HEK293T (cell line): ENCODE data around the gene FBXL13.
"Not testable (repeated sequence)": the region's sequence is repeated elsewhere in the genome, so short reads cannot be mapped to it uniquely, and the experiment has no call there.

Experiments
- CTCF ChIA-PET: fragments of 350-600 bp; formaldehyde crosslinking; extraction: SDS; loops from one replicate; lab custom pipeline; 2021; ENCODE audit warnings: antibody characterized with exemption, inconsistent platforms; lab: Yijun Ruan, JAX
- POLR2A ChIA-PET: fragments of 350-600 bp; formaldehyde crosslinking; extraction: SDS; loops from one replicate; lab custom pipeline; 2020; ENCODE audit warnings: antibody characterized with exemption, inconsistent platforms; lab: Yijun Ruan, JAX
- DNase-seq: peaks from one replicate; pipeline ENCODE4 v3.0.0; 2012; ENCODE audit warnings: mixed read lengths; ENCODE audit errors: extremely low spot score
- ARNT ChIP-seq: fragments of 450-650 bp; IDR thresholded peaks from 2 replicates; pipeline ENCODE4 v1.6.1; 2017; ENCODE audit warnings: mild to moderate bottlenecking
- BHLHE40 ChIP-seq: fragments of 450-650 bp; IDR thresholded peaks from 2 replicates; pipeline ENCODE4 v1.6.1; 2016; ENCODE audit warnings: mild to moderate bottlenecking, moderate library complexity, borderline replicate concordance
- CTBP1 ChIP-seq: fragments of 450-650 bp; IDR thresholded peaks from 2 replicates; pipeline ENCODE4 v1.6.1; 2016; ENCODE audit warnings: borderline replicate concordance
- ELF4 ChIP-seq: fragments of 450-650 bp; IDR thresholded peaks from 2 replicates; pipeline ENCODE4 v1.6.1; 2017; ENCODE audit warnings: antibody characterized with exemption
- FOXA1 ChIP-seq: fragments of 450-650 bp; IDR thresholded peaks from 2 replicates; pipeline ENCODE4 v1.6.1; 2016; ENCODE audit warnings: mild to moderate bottlenecking
- FOXK2 ChIP-seq: fragments of 450-650 bp; IDR thresholded peaks from 2 replicates; pipeline ENCODE4 v1.6.1; 2016; ENCODE audit warnings: mild to moderate bottlenecking
- FOXM1 ChIP-seq: fragments of 450-650 bp; IDR thresholded peaks from 2 replicates; pipeline ENCODE4 v1.6.1; 2017; ENCODE audit warnings: mild to moderate bottlenecking, borderline replicate concordance
- HDGF ChIP-seq: fragments of 450-650 bp; IDR thresholded peaks from 2 replicates; pipeline ENCODE4 v1.6.1; 2017; ENCODE audit warnings: antibody characterized with exemption, borderline replicate concordance
- L3MBTL2 ChIP-seq: fragments of 450-650 bp; conservative IDR thresholded peaks from 2 replicates; pipeline ENCODE4 v1.6.1; 2016; ENCODE audit warnings: mild to moderate bottlenecking
- LEF1 ChIP-seq: fragments of 450-650 bp; IDR thresholded peaks from 2 replicates; pipeline ENCODE4 v1.6.1; 2017; ENCODE audit warnings: mild to moderate bottlenecking, borderline replicate concordance
- NFRKB ChIP-seq: fragments of 450-650 bp; IDR thresholded peaks from 2 replicates; pipeline ENCODE4 v1.6.1; 2016; ENCODE audit warnings: mild to moderate bottlenecking, moderate library complexity
- PKNOX1 ChIP-seq: fragments of 450-650 bp; IDR thresholded peaks from 2 replicates; pipeline ENCODE4 v1.6.1; 2016
- SP1 ChIP-seq: fragments of 450-650 bp; IDR thresholded peaks from 2 replicates; pipeline ENCODE4 v1.6.1; 2017
- SUZ12 ChIP-seq: fragments of 450-650 bp; IDR thresholded peaks from 2 replicates; pipeline ENCODE4 v1.6.1; 2016; ENCODE audit warnings: mild to moderate bottlenecking
- TARDBP ChIP-seq: fragments of 450-650 bp; IDR thresholded peaks from 2 replicates; pipeline ENCODE4 v1.6.1; 2016
- ZNF384 ChIP-seq: fragments of 450-650 bp; IDR thresholded peaks from 2 replicates; pipeline ENCODE4 v1.6.1; 2016

FBXL13 gene

GRCh38 chr7:102914585-102914984 lies 160.0 kb downstream of the FBXL13 start:
- TF ChIP-seq LEF1 (no peak), FOXA1 (no peak), ARNT (no peak), SUZ12 (no peak), FOXK2 (no peak), NFRKB (no peak), PKNOX1 (no peak), CTBP1 (no peak)
- peak; percentile 14 for DNase-seq
- CTCF ChIA-PET, result no interaction called here
- POLR2A ChIA-PET, result no interaction called here

- ChIA-PET CTCF (interaction anchor here (0.7 kb wide), 1 partner anchor 962 kb away, joined by 3 read pairs; no protein-coding TSS in a partner anchor), POLR2A (no interaction called here)
- TF ChIP-seq LEF1 (no peak), BHLHE40 (no peak), FOXK2 (no peak), FOXM1 (no peak), NFRKB (no peak), PKNOX1 (no peak), ELF4 (no peak), ARNT (no peak), L3MBTL2 (no peak), TARDBP (no peak), SP1 (no peak)
- DNase-seq, result no peak
Observed at GRCh38 chr7:102913826-102914225, 160.8 kb downstream of the FBXL13 start.

- ChIA-PET POLR2A (no interaction called here), CTCF (no interaction called here)
- peak; percentile 60 for DNase-seq
- peak; percentile 38; the same call in 1 of the 2 replicates for TF ChIP-seq PKNOX1
- no peak for TF ChIP-seq BHLHE40
Observed at GRCh38 chr7:102912742-102913141, 161.9 kb downstream of the FBXL13 start, which contains the start of gene LRRC17. LRRC17 (plus strand) TSS chr7:102913000; CDS start chr7:102933914, 20,914 bp downstream.

- POLR2A ChIA-PET, result no interaction called here
- no peak for DNase-seq
- CTCF ChIA-PET, result interaction anchor here (2.1 kb wide), 1 partner anchor 153 kb away, joined by 5 read pairs; no protein-coding TSS in a partner anchor
- TF ChIP-seq SP1, result no peak
- TF ChIP-seq TARDBP, result no peak
- no peak for TF ChIP-seq FOXM1
- no peak for TF ChIP-seq CTBP1
- no peak for TF ChIP-seq L3MBTL2
- TF ChIP-seq NFRKB, result no peak
- TF ChIP-seq ZNF384, result no peak
- no peak for TF ChIP-seq ARNT
- no peak for TF ChIP-seq HDGF
- TF ChIP-seq SUZ12, result no peak
- TF ChIP-seq FOXA1, result no peak
- no peak for TF ChIP-seq FOXK2
- no peak for TF ChIP-seq ELF4
- no peak for TF ChIP-seq PKNOX1
- TF ChIP-seq BHLHE40, result no peak
- TF ChIP-seq LEF1, result no peak
Observed at GRCh38 chr7:102908676-102909075, 165.9 kb downstream of the FBXL13 start.

- POLR2A ChIA-PET, DNase-seq, CTCF ChIA-PET: not testable (repeated sequence)
Observed at GRCh38 chr7:102903576-102903975, 171.0 kb downstream of the FBXL13 start.

GRCh38 chr7:102902052-102902451 lies 172.5 kb downstream of the FBXL13 start:
- DNase-seq, result not testable (repeated sequence)

GRCh38 chr7:102898532-102898859 lies 176.1 kb downstream of the FBXL13 start:
- ChIA-PET POLR2A (no interaction called here), CTCF (no interaction called here)
- no peak for TF ChIP-seq TARDBP
- TF ChIP-seq SUZ12, result no peak
- no peak for TF ChIP-seq SP1
- TF ChIP-seq ELF4, result no peak
- TF ChIP-seq ARNT, result no peak
- no peak for TF ChIP-seq LEF1
- no peak for TF ChIP-seq BHLHE40
- no peak for TF ChIP-seq HDGF
- no peak for TF ChIP-seq ZNF384
- TF ChIP-seq PKNOX1, result no peak
- TF ChIP-seq FOXA1, result no peak
- no peak for TF ChIP-seq FOXK2
- no peak for TF ChIP-seq CTBP1
- no peak for TF ChIP-seq FOXM1
- TF ChIP-seq L3MBTL2, result no peak
- TF ChIP-seq NFRKB, result no peak
- DNase-seq, result no peak

More at GRCh38 chr7:102902052-102902451, 172.5 kb downstream of the FBXL13 start:
- CTCF ChIA-PET, POLR2A ChIA-PET: not testable (repeated sequence)
